HG03442 (cell line): Measurements from ENCODE around the gene PACRG.
"Not testable (repeated sequence)": the region's sequence is repeated elsewhere in the genome, so short reads cannot be mapped to it uniquely, and the experiment has no call there.

ENCODE experiments used
- ATAC-seq: cut with Tn5 transposase; IDR thresholded peaks from one replicate; pipeline ENCODE4 v1.9.1; 2021; ENCODE audit warnings: mild to moderate bottlenecking, moderate library complexity; ENCODE audit not compliant: unreplicated experiment

PACRG gene

GRCh38 chr6:163301726-163302635 is 574.2 kb downstream of the PACRG start:
- no peak for ATAC-seq

DNA sequence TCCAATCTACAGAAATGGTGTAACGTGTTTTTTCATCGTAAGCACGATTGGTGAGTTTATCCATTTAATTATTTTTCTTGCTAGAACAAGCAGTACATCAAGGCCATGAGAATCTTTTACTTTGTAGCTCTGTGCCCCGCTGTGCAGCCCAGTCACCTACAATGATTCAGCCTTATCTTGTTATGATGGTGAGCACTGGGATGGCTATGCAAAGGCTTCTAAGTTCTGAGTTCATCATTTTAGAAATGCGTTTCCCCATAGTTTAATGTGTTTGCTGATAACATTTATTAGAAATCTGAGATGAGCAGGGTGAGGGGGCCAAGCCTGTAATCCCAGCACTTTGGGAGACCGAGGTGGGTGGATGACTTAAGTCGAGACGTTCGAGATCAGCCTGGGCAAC is 575.0 kb downstream of the PACRG start:
- ATAC-seq: no peak

GRCh38 chr6:163306000-163306399 is 578.2 kb downstream of the PACRG start:
- ATAC-seq: no peak

- no peak for ATAC-seq
These were observed 581.1 kb downstream of the PACRG start for GRCh38 chr6:163308629-163309440.

DNA sequence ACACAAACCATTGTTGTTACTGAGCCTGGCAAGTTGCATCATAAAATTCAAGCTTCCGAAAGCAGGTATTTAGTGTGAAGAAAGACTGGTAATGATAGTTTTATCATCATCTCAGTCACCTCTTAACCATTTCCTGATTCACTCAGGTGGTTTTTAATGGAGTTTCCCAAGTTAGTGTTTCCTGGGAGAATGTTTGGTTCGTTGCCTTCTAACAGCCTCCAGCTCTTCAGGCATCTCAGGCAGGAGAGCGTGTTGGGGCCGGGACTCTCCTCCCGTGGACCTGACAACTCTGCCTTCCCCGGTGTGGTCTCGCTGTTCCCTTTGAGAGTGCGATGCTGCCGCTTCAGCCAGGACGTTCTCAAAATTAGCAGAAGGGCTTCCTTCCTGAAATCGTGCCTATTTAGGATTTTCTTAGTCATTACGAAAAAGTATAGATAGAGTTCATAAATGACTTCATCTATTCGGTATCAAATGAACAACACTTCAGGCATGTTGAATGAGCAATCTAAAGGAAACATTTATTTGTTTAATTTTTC is 581.8 kb downstream of the PACRG start:
- ATAC-seq: no peak

- ATAC-seq: no peak
These were observed 582.6 kb downstream of the PACRG start for GRCh38 chr6:163310096-163310972.

- ATAC-seq: no peak
These were observed 583.2 kb downstream of the PACRG start for GRCh38 chr6:163310973-163311383.

DNA sequence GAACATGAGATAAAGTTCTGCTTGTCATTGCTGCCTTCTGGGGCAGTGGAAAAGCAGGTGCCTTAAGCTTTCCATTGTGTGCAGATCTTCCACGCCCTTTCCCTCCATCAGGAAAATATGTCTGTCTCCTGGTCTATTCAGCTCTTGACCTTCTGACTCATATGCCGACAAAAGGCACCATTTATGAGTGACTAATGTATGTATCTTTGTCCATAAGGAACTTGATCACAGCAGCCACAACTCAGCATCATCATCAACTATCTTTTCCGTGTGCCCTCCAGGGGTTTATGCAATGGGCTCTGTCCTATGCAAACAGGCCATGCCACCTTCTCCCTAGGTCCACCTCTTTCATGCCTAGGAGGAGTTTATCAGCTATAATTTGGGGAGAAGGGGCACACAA is 584.1 kb downstream of the PACRG start:
- ATAC-seq: no peak

DNA sequence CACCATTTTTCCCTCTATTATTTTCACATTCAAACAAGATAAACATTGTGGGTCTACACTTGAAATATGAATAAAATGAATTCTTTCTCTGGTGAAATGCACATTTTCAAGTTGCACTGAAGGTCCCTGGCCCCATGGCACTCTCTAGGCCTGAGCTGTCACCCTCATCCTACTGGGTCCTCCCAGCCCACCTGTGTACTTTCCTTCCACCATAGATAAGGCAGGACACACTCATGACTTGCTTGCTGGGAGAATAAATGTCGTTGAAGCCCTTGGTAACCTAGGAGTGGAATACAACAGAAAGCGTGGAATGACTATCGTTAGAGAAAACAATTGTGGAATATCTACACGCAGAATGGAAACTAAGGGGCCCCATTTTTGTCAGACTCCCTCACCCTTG is 585.8 kb downstream of the PACRG start:
- no peak for ATAC-seq

DNA sequence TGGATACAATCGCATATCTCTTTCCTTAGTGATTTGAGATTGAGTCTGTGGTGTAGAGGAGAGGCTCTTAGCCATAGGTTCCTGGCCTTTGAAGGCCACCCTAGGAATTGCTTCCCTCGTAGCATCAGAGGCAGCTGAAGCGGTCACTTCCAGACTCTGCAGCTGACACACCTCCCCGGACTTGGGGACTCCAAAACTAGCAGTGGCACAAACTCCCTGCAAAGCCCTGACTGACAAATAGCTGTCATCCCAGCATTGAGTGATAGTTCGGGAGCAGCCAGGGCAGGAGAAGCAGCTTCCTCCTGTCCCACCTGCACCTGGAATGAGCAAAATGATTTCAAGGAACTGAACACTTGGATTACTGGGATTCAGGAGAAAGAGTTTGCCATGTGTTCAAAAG is 586.2 kb downstream of the PACRG start:
- ATAC-seq: no peak

DNA sequence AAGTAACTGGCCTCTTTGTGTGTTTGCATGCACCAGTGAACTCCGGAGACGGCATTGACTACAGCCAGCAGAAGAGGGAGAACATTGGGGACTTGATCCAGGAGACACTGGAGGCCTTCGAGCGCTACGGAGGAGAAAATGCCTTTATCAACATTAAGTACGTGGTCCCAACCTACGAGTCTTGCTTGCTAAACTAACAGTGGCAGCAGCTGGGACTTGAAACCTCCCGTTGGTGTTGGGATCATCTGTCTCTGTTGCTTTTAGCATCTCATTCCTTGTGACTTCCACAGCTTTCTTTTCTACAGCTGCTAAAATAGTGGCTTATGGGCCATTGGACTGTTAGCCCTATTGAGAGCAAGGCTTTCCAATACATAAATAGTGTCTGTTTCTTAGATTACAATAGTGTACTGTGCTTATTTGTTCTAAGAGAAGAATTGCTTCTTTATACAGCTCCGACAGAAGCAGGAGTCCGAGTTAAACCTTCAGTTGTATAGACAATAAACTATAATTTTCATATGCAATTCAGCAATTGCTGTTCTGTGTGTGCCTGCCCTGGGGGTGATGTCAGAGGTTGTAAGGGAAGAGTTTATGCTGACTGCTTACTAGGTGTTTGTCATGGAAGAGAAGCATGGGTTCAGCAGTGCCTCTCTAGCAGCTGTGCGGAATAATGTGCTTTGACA is 587.2 kb downstream of the PACRG start:
- ATAC-seq: no peak

DNA sequence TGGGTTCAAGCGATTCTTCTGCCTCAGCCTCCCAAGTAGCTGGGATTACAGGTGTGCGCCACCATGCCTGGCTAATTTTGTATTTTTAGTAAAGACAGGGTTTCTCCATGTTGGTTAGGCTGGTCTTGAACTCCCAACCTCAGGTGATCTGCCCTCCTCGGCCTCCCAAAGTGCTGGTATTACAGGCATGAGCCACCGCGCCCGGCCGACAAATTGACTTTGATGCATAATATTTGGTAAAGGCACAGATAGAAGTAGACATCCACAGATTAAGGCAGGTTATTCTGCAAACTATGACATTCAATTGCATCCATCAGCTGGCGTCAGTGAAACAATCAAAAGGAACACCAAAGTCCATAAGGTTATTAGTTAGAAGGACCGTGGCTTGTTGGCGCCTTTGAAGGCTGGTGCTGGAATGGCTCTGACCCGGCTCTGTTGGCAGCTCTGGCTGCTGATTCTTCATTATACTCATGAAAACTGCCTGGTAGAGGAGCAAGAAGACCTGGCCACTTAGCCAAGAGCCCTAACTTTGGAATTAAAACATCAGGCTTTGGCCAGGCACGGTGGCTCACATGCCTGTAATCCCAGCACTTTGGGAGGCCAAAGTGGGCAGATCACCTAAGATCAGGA is 589.2 kb downstream of the PACRG start:
- not testable (repeated sequence) for ATAC-seq

DNA sequence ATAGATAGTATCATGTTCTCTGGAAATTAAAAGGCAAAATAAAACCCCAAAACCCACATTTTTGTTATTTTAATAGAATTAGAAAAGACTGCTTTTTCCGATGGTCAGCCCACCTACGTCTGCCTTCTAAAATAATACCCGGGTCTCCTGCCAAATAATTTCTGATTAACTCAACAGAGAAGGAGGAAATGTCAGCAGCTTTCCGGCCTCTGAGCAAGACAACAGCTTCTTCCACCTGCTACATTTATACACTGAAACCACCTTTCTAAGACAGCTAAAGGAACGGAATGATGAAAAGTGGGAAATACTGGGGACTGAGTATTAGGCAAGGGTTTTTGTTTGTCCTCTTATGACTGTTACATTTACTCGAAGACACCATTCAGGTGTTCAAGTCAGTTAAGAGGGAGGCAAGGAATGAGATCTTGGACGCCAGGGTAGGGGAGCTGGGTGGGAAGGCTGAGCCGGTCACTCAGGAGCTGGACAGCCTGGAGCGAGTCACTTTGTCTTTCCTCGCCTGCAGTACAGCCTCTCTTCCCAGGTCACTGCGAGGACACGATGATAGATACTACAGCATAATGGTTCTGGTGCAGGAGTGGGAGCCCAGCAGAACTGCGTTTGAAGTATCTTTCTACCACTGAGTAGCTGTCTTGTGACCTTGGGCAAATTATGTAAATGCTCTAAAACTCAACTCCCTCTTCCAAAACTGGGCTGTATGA is 590.5 kb downstream of the PACRG start:
- no peak for ATAC-seq

- no peak for ATAC-seq
These were observed 592.0 kb downstream of the PACRG start for GRCh38 chr6:163319609-163320366.

DNA sequence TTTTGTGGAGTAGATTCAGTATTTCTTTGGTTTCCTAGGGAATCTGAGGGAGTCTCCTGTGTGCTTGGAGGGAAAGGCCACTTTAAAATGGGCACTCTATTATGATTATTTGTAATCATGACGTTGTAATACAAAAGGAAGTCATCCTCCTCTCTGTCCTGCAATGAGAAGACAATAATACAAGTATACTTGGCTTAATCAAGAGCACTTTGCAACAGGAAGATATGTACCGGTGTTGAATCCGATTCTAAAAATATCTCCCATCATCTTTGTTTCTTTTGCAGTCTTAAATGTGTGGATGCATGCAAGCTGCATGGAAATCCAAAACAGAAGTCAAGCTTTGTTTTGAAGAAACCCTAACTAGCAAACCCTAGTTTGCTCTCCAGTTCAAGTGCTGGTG is 592.6 kb downstream of the PACRG start:
- no peak for ATAC-seq

DNA sequence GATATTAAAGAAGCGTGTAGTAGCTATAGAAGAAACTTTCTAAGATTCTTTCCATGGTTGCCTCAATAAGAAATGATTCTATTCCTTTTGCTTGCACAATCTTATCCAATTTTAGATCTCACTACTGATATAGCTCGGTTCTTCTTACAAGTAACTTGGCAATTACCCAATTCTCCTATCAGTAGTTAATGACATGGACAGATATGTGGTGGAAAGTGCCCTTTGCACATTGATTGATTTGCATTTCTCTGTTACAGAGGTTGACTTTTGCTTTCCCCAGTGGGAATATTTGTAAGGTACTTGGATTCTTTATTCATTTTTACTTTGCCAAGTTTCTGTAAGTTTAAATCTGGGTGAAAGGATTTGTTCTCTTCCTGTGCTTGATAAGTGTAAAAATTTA is 593.0 kb downstream of the PACRG start:
- no peak for ATAC-seq

GRCh38 chr6:163321717-163322116 is 593.9 kb downstream of the PACRG start:
- ATAC-seq: no peak

GRCh38 chr6:163323274-163323673 is 595.5 kb downstream of the PACRG start:
- no peak for ATAC-seq
